ENCODE measurements around the gene SLC24A4.

- TF ChIP-seq CTCF (IDR thresholded peaks at IDR 0.05) = no peak
- no peak for TF ChIP-seq POLR2A (IDR thresholded peaks at IDR 0.05)
These were observed 126.6 kb downstream of the SLC24A4 start for GRCh38 chr14:92449404-92450181.
